ENCODE results near the gene PAK6. TPM values are rescaled to one million over a fixed set of nuclear protein-coding genes. Genes with fewer than 3 reads are reported as not detected.

Gene PAK6
- total and polyA plus RNA-seq, 7 donors = 0.03 to 3.0 (median 0.56) TPM

DNA sequence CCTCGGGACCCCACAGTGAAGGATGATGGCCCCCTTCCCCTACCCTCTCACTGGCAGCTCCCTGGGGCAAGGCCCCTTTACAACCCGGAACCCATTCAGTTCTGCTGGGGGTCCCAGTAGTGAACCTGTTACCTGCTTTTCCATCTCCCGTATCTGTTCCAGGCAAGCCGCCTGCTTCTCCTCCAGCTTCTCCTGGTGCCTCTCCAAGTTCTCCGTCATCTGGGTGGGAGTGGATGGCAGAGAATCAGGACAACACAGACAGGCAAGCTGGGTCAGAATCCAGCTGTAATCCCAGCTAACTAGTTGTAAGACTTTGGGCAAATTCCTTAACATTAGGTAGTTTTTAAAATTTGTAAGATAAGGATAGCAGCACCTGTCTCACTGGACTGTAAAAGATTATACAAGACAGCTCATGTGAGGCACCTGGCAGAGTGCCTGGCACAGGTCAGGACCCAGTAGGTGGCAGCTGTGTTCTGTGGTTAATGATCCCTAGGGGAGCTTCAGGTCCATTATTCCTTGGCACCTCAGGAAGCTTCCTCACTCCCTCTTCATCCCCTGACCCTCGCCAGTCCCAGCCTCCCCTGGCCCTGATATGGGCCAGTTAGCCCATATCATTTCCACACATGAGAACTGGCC is 50.4 kb downstream of the PAK6 start:
- peaks cover 7% of the 10 kb centered on the region for H3K4me1 ChIP-seq
- TF ChIP-seq CTCF (IDR thresholded peaks at IDR 0.05) = no peak
- no peak overlapping the region for H3K27ac ChIP-seq
- 51 to 78% (median 66%) methylated on average over 6 of the region's 6 CpGs for WGBS, 3 donors
- DNase-seq = no peak
- intact Hi-C loops (cut with DNase I) = no loop called here
- H3K36me3 ChIP-seq (ENCODE audit: insufficient read depth in 1 of 2, low read depth in 1 of 2) = no peaks in the 10 kb centered on the region
- H3K27me3 ChIP-seq (ENCODE audit: insufficient read depth in 3 of 3, low read length in 2 of 3) = peaks cover 0 to 3% (median 0%) of the 10 kb centered on the region in 3 donors
- no peaks in the 10 kb centered on the region for H3K9me3 ChIP-seq
- no peak overlapping the region for H3K4me3 ChIP-seq
- ATAC-seq = peak; percentile 7 to 67 (median 58)

DNA sequence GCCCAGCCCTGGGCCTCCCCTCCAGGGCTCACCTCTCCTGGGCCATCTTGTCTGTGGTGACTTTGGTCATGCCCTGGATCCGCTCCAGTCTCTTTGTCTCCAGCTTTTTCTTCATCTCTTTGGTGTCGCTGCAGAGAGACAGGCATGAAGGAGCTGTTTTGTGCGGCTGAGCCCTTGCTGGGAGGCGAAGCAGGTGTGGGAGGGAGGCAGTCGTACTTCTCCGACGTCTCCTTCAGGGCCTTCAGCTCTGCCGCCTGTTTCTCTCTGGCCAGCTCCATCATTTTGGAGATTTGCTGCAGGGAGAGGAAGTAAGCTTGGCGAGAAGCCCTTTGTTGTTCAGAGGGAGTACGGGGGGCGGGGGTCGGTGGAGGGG is 51.7 kb downstream of the PAK6 start:
- intact Hi-C loops (cut with DNase I) = no loop called here
- WGBS, 3 donors = 47 to 52% (median 50%) methylated on average over 11 to 12 of the region's 12 CpGs
- DNase-seq (no peak), ATAC-seq (no peak)
- Histone ChIP-seq H3K36me3 (ENCODE audit: insufficient read depth in 1 of 2, low read depth in 1 of 2) (no peaks in the 10 kb centered on the region), H3K4me3 (no peak overlapping the region), H3K9me3 (no peaks in the 10 kb centered on the region), H3K4me1 (peaks cover 7% of the 10 kb centered on the region), H3K27ac (no peak overlapping the region), H3K27me3 (ENCODE audit: insufficient read depth in 3 of 3, low read length in 2 of 3) (no peaks in the 10 kb centered on the region)
- TF ChIP-seq CTCF (IDR thresholded peaks at IDR 0.05) = no peak

- Histone ChIP-seq H3K4me1 (peaks cover 7% of the 10 kb centered on the region), H3K9me3 (no peaks in the 10 kb centered on the region), H3K36me3 (ENCODE audit: insufficient read depth in 1 of 2, low read depth in 1 of 2) (no peaks in the 10 kb centered on the region), H3K27me3 (ENCODE audit: insufficient read depth in 3 of 3, low read length in 2 of 3) (no peaks in the 10 kb centered on the region), H3K4me3 (peak overlapping the region; percentile 56), H3K27ac (no peak overlapping the region)
- intact Hi-C loops (cut with DNase I) = no loop called here
- no peak for TF ChIP-seq CTCF (IDR thresholded peaks at IDR 0.05)
- WGBS, 3 donors = 6 to 11% (median 8%) methylated on average over 29 to 68 of the region's 68 CpGs
- peak in 1 of 2 donors; percentile 38 for DNase-seq
- ATAC-seq = peak; percentile 49 to 68 (median 58)
These were observed 52.2 kb downstream of the PAK6 start for GRCh38 chr15:40290918-40291574.

DNA sequence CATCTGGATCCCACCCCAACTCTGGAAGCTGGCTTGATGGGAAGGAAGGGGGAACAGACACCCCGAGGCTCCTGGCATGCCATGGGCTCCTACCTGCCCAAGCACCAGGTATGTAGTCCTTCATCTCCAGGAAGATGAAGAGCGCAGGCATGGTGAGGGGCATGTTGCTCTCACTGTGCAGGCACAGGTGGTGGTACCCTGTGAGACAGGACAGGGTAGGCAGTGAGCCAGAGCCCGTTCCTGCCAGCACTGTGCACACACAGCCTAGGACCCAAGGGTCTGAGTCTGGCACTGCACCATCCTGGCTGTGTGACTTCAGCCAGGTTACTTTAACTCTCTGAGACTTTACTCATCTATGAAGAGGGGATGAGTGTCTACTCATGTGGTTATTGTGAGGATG is 53.4 kb downstream of the PAK6 start:
- intact Hi-C loops (cut with DNase I) = no loop called here
- peaks cover 7% of the 10 kb centered on the region for H3K4me1 ChIP-seq
- DNase-seq (peak in 1 of 2 donors; percentile 46), ATAC-seq (no peak)
- no peak for TF ChIP-seq CTCF (IDR thresholded peaks at IDR 0.05)
- H3K27me3 ChIP-seq (ENCODE audit: insufficient read depth in 3 of 3, low read length in 2 of 3) = no peaks in the 10 kb centered on the region
- no peak overlapping the region for H3K27ac ChIP-seq
- no peaks in the 10 kb centered on the region for H3K36me3 ChIP-seq (ENCODE audit: insufficient read depth in 1 of 2, low read depth in 1 of 2)
- H3K4me3 ChIP-seq = no peak overlapping the region
- 78 to 86% (median 81%) methylated on average over 3 of the region's 3 CpGs for WGBS, 3 donors
- H3K9me3 ChIP-seq = no peaks in the 10 kb centered on the region

Data from psoas muscle (tissue), 8 donors.